IMR-90 (cell line): ENCODE results near the gene PRR12. TPM values are rescaled to one million over a fixed set of nuclear protein-coding genes. Genes with fewer than 3 reads are reported as not detected.

Experiments used
- ATAC-seq: fragments of 200-7000 bp; cut with Tn5 transposase; 2 replicates; pipeline ENCODE4 v1.9.1; 2020; ENCODE audit warnings: low read depth, mild to moderate bottlenecking, moderate library complexity
- BruUV-seq: library from RNA; stranded (reverse); fragments of 400-500 nt; replicated peaks from 2 replicates; lab custom pipeline; 2021; lab: Mats Ljungman, UMichigan
- CTCF ChIA-PET: fragments of 300-600 bp; formaldehyde crosslinking; extraction: SDS; loops from one replicate; lab custom pipeline; 2021; ENCODE audit warnings: antibody characterized with exemption; lab: Yijun Ruan, JAX
- POLR2A ChIA-PET: fragments of 300-600 bp; sonication (Branson Sonifier 250); formaldehyde crosslinking; loops from one replicate; lab custom pipeline; 2022; ENCODE audit warnings: antibody characterized with exemption; ENCODE audit not compliant: unreplicated experiment; lab: Charles Lee
- DNase-seq: peaks from one replicate; pipeline ENCODE4 v3.0.0; 2013
- H2AFZ ChIP-seq: replicated peaks from 2 replicates; pipeline ENCODE3; 2013; ENCODE audit warnings: low read length, mild to moderate bottlenecking; ENCODE audit not compliant: poor library complexity
- H2AK5ac ChIP-seq: 2 replicates; pipeline ENCODE4 v1.6.1; 2013; ENCODE audit warnings: low read depth, low read length, inconsistent platforms
- H2AK9ac ChIP-seq: replicated peaks from 2 replicates; pipeline ENCODE3; 2013; ENCODE audit warnings: mild to moderate bottlenecking, low read depth, low read length, moderate library complexity; ENCODE audit not compliant: poor library complexity
- H2BK120ac ChIP-seq: 2 replicates; pipeline ENCODE4 v1.6.1; 2013; ENCODE audit warnings: low read depth, low read length, inconsistent platforms
- H2BK15ac ChIP-seq: 3 replicates; pipeline ENCODE4 v1.6.1; 2013; ENCODE audit warnings: low read depth, low read length, inconsistent platforms
- H2BK20ac ChIP-seq: 2 replicates; pipeline ENCODE4 v1.6.1; 2013; ENCODE audit warnings: low read depth, mild to moderate bottlenecking, inconsistent platforms, low read length, moderate library complexity
- H2BK5ac ChIP-seq: 2 replicates; pipeline ENCODE4 v1.6.1; 2013; ENCODE audit warnings: mild to moderate bottlenecking, low read depth, low read length, inconsistent platforms; ENCODE audit not compliant: poor library complexity, severe bottlenecking
- H3K14ac ChIP-seq: replicated peaks from 2 replicates; pipeline ENCODE4 v1.6.1; 2013; ENCODE audit warnings: low read depth, low read length, inconsistent platforms
- H3K18ac ChIP-seq: 2 replicates; pipeline ENCODE4 v1.6.1; 2013; ENCODE audit warnings: low read depth, low read length, control low read depth
- H3K23ac ChIP-seq: 2 replicates; pipeline ENCODE4 v1.6.1; 2013; ENCODE audit warnings: low read depth, low read length, inconsistent platforms
- H3K27ac ChIP-seq: 2 replicates; pipeline ENCODE4 v1.5.1; 2013; ENCODE audit warnings: mild to moderate bottlenecking, control low read depth, low read length; ENCODE audit not compliant: insufficient read depth
- H3K27me3 ChIP-seq: 2 replicates; pipeline ENCODE4 v1.6.1; 2013; ENCODE audit warnings: low read length; ENCODE audit not compliant: control insufficient read depth, insufficient read depth
- H3K36me3 ChIP-seq: 2 replicates; pipeline ENCODE4 v1.6.1; 2013; ENCODE audit warnings: low read length, mixed read lengths; ENCODE audit not compliant: control insufficient read depth, insufficient read depth
- H3K4ac ChIP-seq: 2 replicates; pipeline ENCODE4 v1.6.1; 2013; ENCODE audit warnings: low read depth, low read length, inconsistent platforms
- H3K4me1 ChIP-seq: 2 replicates; pipeline ENCODE4 v1.6.1; 2013; ENCODE audit warnings: low read length, mixed read lengths; ENCODE audit not compliant: control insufficient read depth, insufficient read depth
- H3K4me2 ChIP-seq: 2 replicates; pipeline ENCODE4 v1.6.1; 2013; ENCODE audit warnings: low read depth, mild to moderate bottlenecking, control low read depth, low read length, moderate library complexity
- H3K4me3 ChIP-seq: 2 replicates; pipeline ENCODE4 v1.5.1; 2013; ENCODE audit warnings: low read depth, mild to moderate bottlenecking, control low read depth, low read length, moderate library complexity; ENCODE audit not compliant: insufficient read depth
- H3K56ac ChIP-seq: 2 replicates; pipeline ENCODE4 v1.6.1; 2013; ENCODE audit warnings: low read length, inconsistent platforms; ENCODE audit not compliant: insufficient read depth; ENCODE audit errors: extremely low read depth
- H3K79me1 ChIP-seq, 2 experiments: 2 replicates each; pipeline ENCODE4 v1.6.1; 2013; ENCODE audit warnings: low read length in 2 of 2, inconsistent platforms in 1 of 2, low read depth in 1 of 2
- H3K9ac ChIP-seq: 2 replicates; pipeline ENCODE4 v1.6.1; 2013; ENCODE audit warnings: low read depth, low read length, control low read depth
- H3K9me1 ChIP-seq: 2 replicates; pipeline ENCODE4 v1.6.1; 2013; ENCODE audit warnings: low read length, inconsistent platforms; ENCODE audit not compliant: insufficient read depth
- H3K9me3 ChIP-seq: 2 replicates; pipeline ENCODE4 v1.6.1; 2013; ENCODE audit warnings: low read length; ENCODE audit not compliant: control insufficient read depth, insufficient read depth
- H4K20me1 ChIP-seq: 2 replicates; pipeline ENCODE4 v1.6.1; 2013; ENCODE audit warnings: low read length, inconsistent platforms; ENCODE audit not compliant: insufficient read depth
- H4K5ac ChIP-seq: 2 replicates; pipeline ENCODE4 v1.6.1; 2013; ENCODE audit warnings: mild to moderate bottlenecking, low read depth, low read length, control low read depth
- H4K8ac ChIP-seq, 2 experiments: 2 replicates each; pipeline ENCODE4 v1.6.1; 2013; ENCODE audit warnings: low read depth in 2 of 2, low read length in 2 of 2, control low read depth in 1 of 2, inconsistent platforms in 1 of 2
- H4K91ac ChIP-seq: 2 replicates; pipeline ENCODE4 v1.6.1; 2013; ENCODE audit warnings: low read depth, low read length, inconsistent platforms; ENCODE audit not compliant: insufficient read depth
- BHLHE40 ChIP-seq: fragments of 150-350 bp; IDR thresholded peaks from 2 replicates; pipeline ENCODE4 v1.6.1; 2016; ENCODE audit warnings: mild to moderate bottlenecking, low read depth, low read length
- CHD1 ChIP-seq: IDR thresholded peaks from 2 replicates; pipeline ENCODE4 v1.6.1; 2012; ENCODE audit warnings: low read depth, low read length, improper control_type of control experiment
- FOS ChIP-seq: fragments of 150-350 bp; IDR thresholded peaks from 2 replicates; pipeline ENCODE4 v1.6.1; 2016; ENCODE audit warnings: low read depth, low read length
- MAFK ChIP-seq: IDR thresholded peaks from 2 replicates; pipeline ENCODE4 v1.6.1; 2012; ENCODE audit warnings: low read depth, low read length, improper control_type of control experiment
- MAZ ChIP-seq: IDR thresholded peaks from 2 replicates; pipeline ENCODE4 v1.6.1; 2012; ENCODE audit warnings: low read depth, mild to moderate bottlenecking, low read length, improper control_type of control experiment, moderate library complexity, borderline replicate concordance
- MXI1 ChIP-seq: IDR thresholded peaks from 2 replicates; pipeline ENCODE4 v1.6.1; 2012; ENCODE audit warnings: low read depth, mild to moderate bottlenecking, low read length, moderate library complexity, borderline replicate concordance
- NFE2L2 ChIP-seq: fragments of 150-350 bp; IDR thresholded peaks from 2 replicates; pipeline ENCODE4 v1.6.1; 2016; ENCODE audit warnings: low read depth, mild to moderate bottlenecking, low read length
- POLR2A ChIP-seq: IDR thresholded peaks from 2 replicates; pipeline ENCODE4 v1.6.1; 2012; ENCODE audit warnings: mild to moderate bottlenecking, low read depth, low read length
- RCOR1 ChIP-seq: IDR thresholded peaks from 2 replicates; pipeline ENCODE4 v1.6.1; 2012; ENCODE audit warnings: mild to moderate bottlenecking, low read length, improper control_type of control experiment; ENCODE audit not compliant: insufficient replicate concordance
- RFX5 ChIP-seq: IDR thresholded peaks from 2 replicates; pipeline ENCODE4 v1.8.0; 2012; ENCODE audit warnings: low read depth, mild to moderate bottlenecking, low read length, moderate library complexity
- SMC3 ChIP-seq: fragments of 150-350 bp; IDR thresholded peaks from 2 replicates; pipeline ENCODE4 v1.6.1; 2016; ENCODE audit warnings: low read depth, mild to moderate bottlenecking, antibody characterized with exemption, low read length, moderate library complexity
- WGBS, 2 experiments: methylation state at CpG; one replicate each; pipeline versions ENCODE4 v1.1.5 to v1.1.7; 2013; ENCODE audit warnings: missing lambda C conversion rate in 2 of 2; ENCODE audit not compliant: insufficient read length in 1 of 2; ENCODE audit errors: extremely low coverage in 2 of 2; 5-methylcytosine and 5-hydroxymethylcytosine counted together
- dilution Hi-C: fragments of 300-500 bp; cut with HindIII; formaldehyde crosslinking; loops from one replicate; pipeline ENCODE4 v1.14.3; 2018; ENCODE audit warnings: low sequenced_read_pairs; ENCODE audit not compliant: unreplicated experiment
- in situ Hi-C: fragments of 300-500 bp; cut with MboI; formaldehyde crosslinking; loops from 3 replicates; pipeline ENCODE4 v1.14.3; 2019; ENCODE audit warnings: low sequenced_read_pairs, inconsistent platforms, mixed read lengths
- intact Hi-C: fragments of 100-400 bp; cut with micrococcal nuclease; formaldehyde crosslinking; loops from 2 replicates; pipeline ENCODE4 v1.10.0; 2022
- polyA plus RNA-seq, 3 experiments: library from polyadenylated mRNA; depleted of rRNA; stranded (reverse); fragments of >200 nt; gene quantifications; 2 replicates each; pipeline ENCODE4 v1.2.3, GENCODE V29; 2012; ENCODE audit warnings: low replicate concordance in 1 of 3
- total RNA-seq: library from RNA; depleted of rRNA; stranded (reverse); fragments of >200 nt; gene quantifications from 2 replicates; pipeline ENCODE4 v1.2.3, GENCODE V29; 2012
- TF ChIP-seq, protein P1 (sequence below): fragments of 150-350 bp; IDR thresholded peaks from 2 replicates; pipeline ENCODE4 v1.6.1; 2017; ENCODE audit warnings: mild to moderate bottlenecking, antibody characterized with exemption, low read length, low read depth
- TF ChIP-seq, protein P2 (sequence below): fragments of 150-350 bp; IDR thresholded peaks from 2 replicates; pipeline ENCODE4 v1.6.1; 2016; ENCODE audit warnings: low read depth, mild to moderate bottlenecking, low read length, moderate library complexity, borderline replicate concordance

PRR12 gene
- total and polyA plus RNA-seq, 2 of the 4 experiments (the other 2 are of a cell fraction): 0.36 to 4.1 TPM

DNA sequence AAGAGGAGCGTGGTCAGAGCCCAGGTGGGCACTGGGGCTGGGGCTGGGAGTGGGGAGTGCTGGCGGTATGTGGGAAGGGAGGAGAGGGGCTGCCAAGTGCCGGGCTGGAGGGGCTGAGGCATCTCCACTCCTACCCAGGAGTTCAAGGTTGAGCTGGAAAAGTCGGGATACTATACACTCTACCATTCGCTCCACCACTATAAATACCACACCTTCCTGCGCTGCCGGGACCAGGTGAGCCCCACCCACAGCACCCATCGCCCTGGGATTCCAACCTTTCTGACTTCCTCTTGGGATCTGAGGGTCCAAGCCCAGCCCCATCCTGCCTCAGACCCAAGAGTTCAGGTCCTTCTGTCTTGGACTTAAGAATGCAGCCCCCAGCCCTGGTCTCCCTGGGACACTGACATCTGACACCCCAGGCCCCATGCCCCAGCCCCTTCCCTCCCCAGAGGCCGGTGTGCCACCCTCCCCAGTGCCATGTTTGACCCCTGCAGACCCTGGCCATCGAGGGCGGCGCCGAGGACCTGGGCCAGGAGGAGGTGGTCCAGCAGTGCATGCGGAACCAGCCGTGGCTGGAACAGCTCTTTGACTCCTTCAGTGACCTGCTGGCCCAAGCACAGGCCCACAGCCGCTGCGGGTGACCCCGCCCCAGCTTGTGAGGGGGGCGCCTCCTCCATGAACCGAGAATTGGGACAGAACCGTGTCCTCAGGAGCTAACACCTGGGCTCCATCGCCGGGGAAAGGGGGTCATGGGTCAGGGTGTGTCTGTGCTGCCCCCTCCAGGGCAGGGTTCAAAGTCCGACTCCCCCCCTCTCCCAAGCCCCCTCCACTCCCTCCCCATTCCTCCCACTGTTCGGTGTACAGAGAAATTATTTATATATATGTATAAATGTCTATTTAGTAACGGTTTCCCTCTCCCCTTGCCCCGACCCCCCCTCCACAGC, 34.3 kb downstream of the PRR12 start:
- Histone ChIP-seq H3K4ac (no peak overlapping the region), H3K9ac (no peak overlapping the region), H4K20me1 (peaks cover 2% of the 10 kb centered on the region), H3K4me3 (no peak overlapping the region), H3K36me3 (peaks cover 33% of the 10 kb centered on the region), H3K9me1 (no peaks in the 10 kb centered on the region), H2BK120ac (no peak overlapping the region), H4K5ac (no peak overlapping the region), H4K91ac (no peak overlapping the region), H3K14ac (no peak overlapping the region), H3K23ac (no peak overlapping the region), H3K4me1 (no peaks in the 10 kb centered on the region), H2AK5ac (no peak overlapping the region), H3K18ac (no peak overlapping the region), H3K56ac (no peak overlapping the region), H2BK5ac (no peak overlapping the region), H3K79me1 (peaks cover 0 to 22% of the 10 kb centered on the region in 2 experiments), H3K27me3 (no peaks in the 10 kb centered on the region), H4K8ac (no peak overlapping the region), H3K27ac (no peak overlapping the region), H2BK15ac (no peak overlapping the region), H2BK20ac (no peak overlapping the region), H2AFZ (no peak overlapping the region), H3K4me2 (no peak overlapping the region), H3K9me3 (no peaks in the 10 kb centered on the region), H2AK9ac (no peak overlapping the region)
- intact Hi-C loops (no loop called here), dilution Hi-C loops (no loop called here), in situ Hi-C loops (no loop called here)
- ChIA-PET CTCF (no interaction called here), POLR2A (no interaction called here)
- no peak for TF ChIP-seq RCOR1
- TF ChIP-seq MAZ: no peak
- TF ChIP-seq, protein P1, sequence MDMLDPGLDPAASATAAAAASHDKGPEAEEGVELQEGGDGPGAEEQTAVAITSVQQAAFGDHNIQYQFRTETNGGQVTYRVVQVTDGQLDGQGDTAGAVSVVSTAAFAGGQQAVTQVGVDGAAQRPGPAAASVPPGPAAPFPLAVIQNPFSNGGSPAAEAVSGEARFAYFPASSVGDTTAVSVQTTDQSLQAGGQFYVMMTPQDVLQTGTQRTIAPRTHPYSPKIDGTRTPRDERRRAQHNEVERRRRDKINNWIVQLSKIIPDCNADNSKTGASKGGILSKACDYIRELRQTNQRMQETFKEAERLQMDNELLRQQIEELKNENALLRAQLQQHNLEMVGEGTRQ: no peak
- no peak for TF ChIP-seq RFX5
- TF ChIP-seq SMC3: no peak
- TF ChIP-seq BHLHE40: no peak
- TF ChIP-seq, protein P2, sequence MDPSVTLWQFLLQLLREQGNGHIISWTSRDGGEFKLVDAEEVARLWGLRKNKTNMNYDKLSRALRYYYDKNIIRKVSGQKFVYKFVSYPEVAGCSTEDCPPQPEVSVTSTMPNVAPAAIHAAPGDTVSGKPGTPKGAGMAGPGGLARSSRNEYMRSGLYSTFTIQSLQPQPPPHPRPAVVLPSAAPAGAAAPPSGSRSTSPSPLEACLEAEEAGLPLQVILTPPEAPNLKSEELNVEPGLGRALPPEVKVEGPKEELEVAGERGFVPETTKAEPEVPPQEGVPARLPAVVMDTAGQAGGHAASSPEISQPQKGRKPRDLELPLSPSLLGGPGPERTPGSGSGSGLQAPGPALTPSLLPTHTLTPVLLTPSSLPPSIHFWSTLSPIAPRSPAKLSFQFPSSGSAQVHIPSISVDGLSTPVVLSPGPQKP: no peak
- no peak for TF ChIP-seq MXI1
- TF ChIP-seq POLR2A: no peak
- TF ChIP-seq FOS: no peak
- no peak for TF ChIP-seq NFE2L2
- TF ChIP-seq CHD1: no peak
- TF ChIP-seq MAFK: no peak
- BruUV-seq: no TSS peak
- ATAC-seq: 0 out of 2 replicates have a peak, but pooled peaks have one; percentile 18
- DNase-seq: no peak
- 91% methylated on average over 9 of the region's 27 CpGs; no CpG with 5 or more reads in 1 of the 2 experiments for WGBS, 2 experiments
